GM23338 (cell line): ENCODE results near the gene NTN3. TPM values are rescaled to one million over a fixed set of nuclear protein-coding genes. Genes with fewer than 3 reads are reported as not detected.

Experiments used
- ATAC-seq: fragments of 200-7000 bp; cut with Tn5 transposase; 3 replicates; pipeline ENCODE4 v1.9.1; 2020
- DNase-seq: peaks from one replicate; pipeline ENCODE4 v3.0.0-alpha.2; 2015; ENCODE audit warnings: low spot score
- H2AFZ ChIP-seq: fragments of 200-600 bp; sonication (generic); 2 replicates; pipeline ENCODE4 v1.8.0; 2016; ENCODE audit warnings: antibody characterized with exemption, mild to moderate bottlenecking, moderate library complexity
- H3F3A ChIP-seq: fragments of 200-600 bp; sonication (generic); replicated peaks from 2 replicates; pipeline ENCODE4 v1.8.0; 2017; ENCODE audit warnings: antibody characterized with exemption, mixed run types, low read depth
- H3K27ac ChIP-seq: fragments of 200-600 bp; sonication (generic); 2 replicates; pipeline ENCODE4 v1.6.1; 2016; ENCODE audit warnings: low read depth
- H3K27me3 ChIP-seq: fragments of 200-600 bp; sonication (generic); 2 replicates; pipeline ENCODE4 v1.8.0; 2016; ENCODE audit warnings: mild to moderate bottlenecking, mixed run types, moderate library complexity; ENCODE audit not compliant: insufficient read depth
- H3K36me3 ChIP-seq: fragments of 200-600 bp; sonication (generic); 2 replicates; pipeline ENCODE4 v1.8.0; 2016; ENCODE audit warnings: mild to moderate bottlenecking; ENCODE audit not compliant: insufficient read depth
- H3K4me1 ChIP-seq: fragments of 200-600 bp; sonication (generic); 2 replicates; pipeline ENCODE4 v1.8.0; 2016; ENCODE audit warnings: mild to moderate bottlenecking, moderate library complexity; ENCODE audit not compliant: insufficient read depth
- H3K4me2 ChIP-seq: fragments of 200-600 bp; sonication (generic); 2 replicates; pipeline ENCODE4 v1.7.1; 2017; ENCODE audit warnings: mixed run types
- H3K4me3 ChIP-seq: fragments of 200-600 bp; sonication (generic); 2 replicates; pipeline ENCODE4 v1.6.1; 2016; ENCODE audit warnings: mixed run types
- H3K79me2 ChIP-seq: fragments of 200-600 bp; sonication (generic); replicated peaks from 2 replicates; pipeline ENCODE4 v1.8.0; 2017; ENCODE audit warnings: mild to moderate bottlenecking; ENCODE audit not compliant: insufficient read depth
- H3K9me2 ChIP-seq: fragments of 200-600 bp; sonication (generic); 2 replicates; pipeline ENCODE4 v1.8.0; 2017; ENCODE audit not compliant: insufficient read depth
- H4K20me1 ChIP-seq: fragments of 200-600 bp; sonication (generic); replicated peaks from 2 replicates; pipeline ENCODE4 v1.8.0; 2017; ENCODE audit warnings: mild to moderate bottlenecking; ENCODE audit not compliant: insufficient read depth
- H3K27ac Mint-ChIP-seq: 2 replicates; pipeline ENCODE4 v1.8.0; 2020; ENCODE audit warnings: inconsistent platforms, mild to moderate bottlenecking, moderate library complexity, mixed read lengths
- H3K27me3 Mint-ChIP-seq: 3 replicates; pipeline ENCODE4 v1.8.0; 2022; ENCODE audit warnings: low read depth, mild to moderate bottlenecking, moderate library complexity, mixed read lengths, inconsistent platforms; ENCODE audit not compliant: insufficient read depth, poor library complexity
- H3K36me3 Mint-ChIP-seq: 3 replicates; pipeline ENCODE4 v1.8.0; 2021; ENCODE audit warnings: low read depth, mild to moderate bottlenecking, inconsistent platforms, moderate library complexity, mixed read lengths
- H3K4me1 Mint-ChIP-seq: 3 replicates; pipeline ENCODE4 v1.8.0; 2020; ENCODE audit warnings: mild to moderate bottlenecking, inconsistent platforms, mixed read lengths
- H3K4me3 Mint-ChIP-seq: 3 replicates; pipeline ENCODE4 v1.8.0; 2021; ENCODE audit warnings: moderate library complexity, mild to moderate bottlenecking, inconsistent platforms, mixed read lengths
- H3K9me3 Mint-ChIP-seq: 3 replicates; pipeline ENCODE4 v1.8.0; 2020; ENCODE audit warnings: moderate library complexity, mild to moderate bottlenecking, inconsistent platforms, mixed read lengths
- CREB1 ChIP-seq: fragments of 250-450 bp; sonication (Bioruptor Pico); IDR thresholded peaks from 2 replicates; pipeline ENCODE4 v1.5.0; 2020; ENCODE audit warnings: low read depth, mild to moderate bottlenecking, moderate library complexity
- CTCF ChIP-seq, 2 experiments: fragments of 200-600 bp in 1 of 2; sonication (generic) in 1 of 2; conservative IDR thresholded peaks; 2 replicates each; pipeline versions ENCODE4 v1.5.1 to v1.6.1; 2016 to 2017; ENCODE audit warnings: antibody characterized with exemption in 2 of 2, low read depth in 2 of 2, mild to moderate bottlenecking in 2 of 2, moderate library complexity in 1 of 2
- EZH2 ChIP-seq: fragments of 200-600 bp; sonication (generic); IDR thresholded peaks from one replicate; pipeline ENCODE4 v1.8.0; 2017; ENCODE audit warnings: antibody characterized with exemption, mild to moderate bottlenecking, low read depth; ENCODE audit not compliant: unreplicated experiment
- EZH2phosphoT487 ChIP-seq: fragments of 200-600 bp; sonication (generic); IDR thresholded peaks from one replicate; pipeline ENCODE4 v1.8.1; 2018; ENCODE audit warnings: antibody characterized with exemption; ENCODE audit not compliant: unreplicated experiment
- JUNB ChIP-seq: IDR thresholded peaks from one replicate; pipeline ENCODE4 v1.6.1; 2016; ENCODE audit warnings: antibody characterized with exemption; ENCODE audit not compliant: unreplicated experiment
- NANOG ChIP-seq: IDR thresholded peaks from 2 replicates; pipeline ENCODE4 v1.6.1; 2016; ENCODE audit warnings: antibody characterized with exemption, borderline replicate concordance
- POLR2AphosphoS5 ChIP-seq: IDR thresholded peaks from 2 replicates; pipeline ENCODE4 v1.6.1; 2016; ENCODE audit warnings: antibody characterized with exemption, low read depth
- STAT1 ChIP-seq: IDR thresholded peaks from one replicate; pipeline ENCODE4 v1.6.1; 2016; ENCODE audit warnings: antibody characterized with exemption; ENCODE audit not compliant: unreplicated experiment
- ZNF114 ChIP-seq: fragments of 250-450 bp; sonication (Bioruptor Pico); IDR thresholded peaks from 2 replicates; pipeline ENCODE4 v1.5.0; 2020; ENCODE audit warnings: mild to moderate bottlenecking, moderate library complexity
- polyA plus RNA-seq: library from polyadenylated mRNA; unstranded; fragments of >200 nt; fragmentation: Nextera tagmentation; extraction: Ambion mirVana; gene quantifications from 2 replicates; pipeline ENCODE4 v1.2.1, GENCODE V29; 2016
- total RNA-seq: library from RNA; depleted of rRNA; stranded (reverse); fragments of >200 nt; shearing (Covaris generic); gene quantifications from 2 replicates; pipeline ENCODE4 v1.2.3, GENCODE V29; 2014
- TF ChIP-seq, protein P1 (sequence below): IDR thresholded peaks from one replicate; pipeline ENCODE4 v1.6.1; 2018; ENCODE audit warnings: antibody characterized with exemption; ENCODE audit not compliant: unreplicated experiment
- TF ChIP-seq, protein P2 (sequence below): IDR thresholded peaks from 2 replicates; pipeline ENCODE4 v1.6.1; 2016; ENCODE audit warnings: antibody characterized with exemption

The NTN3 gene
- total and polyA plus RNA-seq, 2 experiments from 2014 or later, result 0.10 to 1.7 TPM

DNA sequence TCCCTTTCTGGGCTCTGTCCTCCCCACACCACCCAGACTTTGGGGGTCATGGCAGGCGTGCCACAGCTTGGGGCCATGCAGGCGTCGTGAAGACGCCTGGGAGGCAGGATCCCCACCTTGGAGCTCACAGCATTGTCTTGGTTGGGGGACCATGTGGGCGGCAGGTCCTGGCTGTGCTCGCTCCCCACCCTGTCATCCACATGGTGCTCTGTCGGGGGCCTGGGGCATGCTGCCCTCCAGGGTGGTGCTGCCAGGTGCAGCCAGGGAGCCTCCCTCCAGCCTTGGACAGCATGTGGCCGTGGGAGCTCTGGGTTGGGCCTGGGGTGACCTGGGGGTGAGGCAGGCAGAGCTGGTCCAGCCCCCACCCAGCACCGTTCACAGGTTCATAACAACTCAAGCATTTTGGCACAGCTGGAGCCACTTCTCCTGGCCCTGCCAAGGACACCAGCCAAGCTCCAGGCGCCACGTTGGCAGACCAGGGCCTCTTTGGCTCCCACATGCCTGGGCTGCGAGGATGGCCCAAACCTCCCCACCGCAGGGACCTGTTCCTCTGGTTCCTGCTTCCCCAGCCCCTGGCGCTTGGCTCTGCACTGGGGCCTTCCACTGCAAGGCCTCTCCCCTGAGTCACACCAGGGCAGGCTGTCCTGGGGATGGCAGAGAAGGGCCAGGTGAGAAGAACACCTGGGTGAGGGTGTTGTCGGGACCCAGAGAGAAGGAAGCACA is 27.6 kb downstream of the NTN3 start:
- H3K9me2 ChIP-seq, result no peaks in the 10 kb centered on the region
- peaks cover 7% of the 10 kb centered on the region; the same call in 1 of the 2 replicates for H3K4me1 ChIP-seq
- no peak overlapping the region for H3K4me3 ChIP-seq
- no peaks in the 10 kb centered on the region for H3K79me2 ChIP-seq
- H3K4me2 ChIP-seq, result no peak overlapping the region
- H3F3A ChIP-seq, result no peaks in the 10 kb centered on the region
- no peak for DNase-seq
- H3K27ac ChIP-seq, result no peak overlapping the region
- no peaks in the 10 kb centered on the region; the same call in 1 of the 2 replicates for H4K20me1 ChIP-seq
- peaks cover 5% of the 10 kb centered on the region for H3K4me1 Mint-ChIP-seq
- H3K9me3 Mint-ChIP-seq, result no peaks in the 10 kb centered on the region
- no peaks in the 10 kb centered on the region for H3K27me3 Mint-ChIP-seq
- H3K36me3 Mint-ChIP-seq, result peaks cover 8% of the 10 kb centered on the region; the same call in 2 of the 3 replicates
- H3K4me3 Mint-ChIP-seq, result no peak overlapping the region
- no peaks in the 10 kb centered on the region for H3K36me3 ChIP-seq
- no peak overlapping the region for H3K27ac Mint-ChIP-seq
- no peak overlapping the region for H2AFZ ChIP-seq
- ATAC-seq, result no peak
- TF ChIP-seq CREB1 (no peak), NANOG (no peak), POLR2AphosphoS5 (no peak), STAT1 (no peak), JUNB (no peak), EZH2phosphoT487 (no peak), ZNF114 (CRISPR knock-in tag) (no peak), EZH2 (no peak)
- TF ChIP-seq, protein P1, sequence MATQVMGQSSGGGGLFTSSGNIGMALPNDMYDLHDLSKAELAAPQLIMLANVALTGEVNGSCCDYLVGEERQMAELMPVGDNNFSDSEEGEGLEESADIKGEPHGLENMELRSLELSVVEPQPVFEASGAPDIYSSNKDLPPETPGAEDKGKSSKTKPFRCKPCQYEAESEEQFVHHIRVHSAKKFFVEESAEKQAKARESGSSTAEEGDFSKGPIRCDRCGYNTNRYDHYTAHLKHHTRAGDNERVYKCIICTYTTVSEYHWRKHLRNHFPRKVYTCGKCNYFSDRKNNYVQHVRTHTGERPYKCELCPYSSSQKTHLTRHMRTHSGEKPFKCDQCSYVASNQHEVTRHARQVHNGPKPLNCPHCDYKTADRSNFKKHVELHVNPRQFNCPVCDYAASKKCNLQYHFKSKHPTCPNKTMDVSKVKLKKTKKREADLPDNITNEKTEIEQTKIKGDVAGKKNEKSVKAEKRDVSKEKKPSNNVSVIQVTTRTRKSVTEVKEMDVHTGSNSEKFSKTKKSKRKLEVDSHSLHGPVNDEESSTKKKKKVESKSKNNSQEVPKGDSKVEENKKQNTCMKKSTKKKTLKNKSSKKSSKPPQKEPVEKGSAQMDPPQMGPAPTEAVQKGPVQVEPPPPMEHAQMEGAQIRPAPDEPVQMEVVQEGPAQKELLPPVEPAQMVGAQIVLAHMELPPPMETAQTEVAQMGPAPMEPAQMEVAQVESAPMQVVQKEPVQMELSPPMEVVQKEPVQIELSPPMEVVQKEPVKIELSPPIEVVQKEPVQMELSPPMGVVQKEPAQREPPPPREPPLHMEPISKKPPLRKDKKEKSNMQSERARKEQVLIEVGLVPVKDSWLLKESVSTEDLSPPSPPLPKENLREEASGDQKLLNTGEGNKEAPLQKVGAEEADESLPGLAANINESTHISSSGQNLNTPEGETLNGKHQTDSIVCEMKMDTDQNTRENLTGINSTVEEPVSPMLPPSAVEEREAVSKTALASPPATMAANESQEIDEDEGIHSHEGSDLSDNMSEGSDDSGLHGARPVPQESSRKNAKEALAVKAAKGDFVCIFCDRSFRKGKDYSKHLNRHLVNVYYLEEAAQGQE, result no peak
- TF ChIP-seq, protein P2, sequence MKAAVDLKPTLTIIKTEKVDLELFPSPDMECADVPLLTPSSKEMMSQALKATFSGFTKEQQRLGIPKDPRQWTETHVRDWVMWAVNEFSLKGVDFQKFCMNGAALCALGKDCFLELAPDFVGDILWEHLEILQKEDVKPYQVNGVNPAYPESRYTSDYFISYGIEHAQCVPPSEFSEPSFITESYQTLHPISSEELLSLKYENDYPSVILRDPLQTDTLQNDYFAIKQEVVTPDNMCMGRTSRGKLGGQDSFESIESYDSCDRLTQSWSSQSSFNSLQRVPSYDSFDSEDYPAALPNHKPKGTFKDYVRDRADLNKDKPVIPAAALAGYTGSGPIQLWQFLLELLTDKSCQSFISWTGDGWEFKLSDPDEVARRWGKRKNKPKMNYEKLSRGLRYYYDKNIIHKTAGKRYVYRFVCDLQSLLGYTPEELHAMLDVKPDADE, result no peak
- H3K27me3 ChIP-seq, result no peaks in the 10 kb centered on the region

DNA sequence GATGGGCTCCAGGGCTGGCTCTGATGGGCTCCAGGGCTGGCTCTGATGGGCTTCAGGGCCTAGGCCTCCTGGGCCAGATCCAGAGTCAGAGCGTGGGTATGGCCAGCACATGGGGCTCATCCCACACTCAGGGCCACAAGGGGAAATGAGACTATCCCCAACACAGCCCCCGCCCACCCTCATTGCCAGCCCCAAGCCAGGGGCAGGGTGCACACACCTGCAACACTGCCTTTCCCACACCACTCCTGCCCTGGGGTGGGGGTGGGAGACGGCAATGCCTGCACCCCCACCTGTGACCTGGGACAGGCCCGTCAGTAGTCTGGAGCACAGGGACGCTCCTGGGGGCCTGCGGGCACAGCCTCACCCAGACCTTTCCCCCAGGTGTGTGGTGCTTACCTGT is 28.4 kb downstream of the NTN3 start:
- H2AFZ ChIP-seq, result no peak overlapping the region
- no peaks in the 10 kb centered on the region for H3K27me3 Mint-ChIP-seq
- no peak overlapping the region for H3K4me3 ChIP-seq
- no peaks in the 10 kb centered on the region for H3K36me3 ChIP-seq
- no peaks in the 10 kb centered on the region for H3K9me2 ChIP-seq
- DNase-seq, result no peak
- no peaks in the 10 kb centered on the region for H3K9me3 Mint-ChIP-seq
- H3K27ac ChIP-seq, result no peak overlapping the region
- H3K79me2 ChIP-seq, result no peaks in the 10 kb centered on the region
- peaks cover 5% of the 10 kb centered on the region for H3K4me1 Mint-ChIP-seq
- ATAC-seq, result no peak
- H3K27me3 ChIP-seq, result no peaks in the 10 kb centered on the region
- H3F3A ChIP-seq, result no peaks in the 10 kb centered on the region
- H3K27ac Mint-ChIP-seq, result no peak overlapping the region
- no peak overlapping the region for H3K4me2 ChIP-seq
- H3K4me3 Mint-ChIP-seq, result no peak overlapping the region
- H3K36me3 Mint-ChIP-seq, result peaks cover 8% of the 10 kb centered on the region; the same call in 2 of the 3 replicates
- no peaks in the 10 kb centered on the region; the same call in 1 of the 2 replicates for H4K20me1 ChIP-seq
- H3K4me1 ChIP-seq, result peaks cover 7% of the 10 kb centered on the region; the same call in 1 of the 2 replicates
- TF ChIP-seq STAT1, result no peak
- no peak for TF ChIP-seq CTCF (conservative IDR thresholded peaks at IDR 0.05; ENCODE audit: low read depth in 2 of 2)
- TF ChIP-seq ZNF114 (CRISPR knock-in tag), result no peak
